IMR-90 (cell line): ENCODE measurements around the gene OPRL1.

Source experiments
- CEBPB ChIP-seq: IDR thresholded peaks from 2 replicates; pipeline ENCODE4 v1.6.1; 2012; ENCODE audit warnings: low read depth, low read length, improper control_type of control experiment
- CHD1 ChIP-seq: IDR thresholded peaks from 2 replicates; pipeline ENCODE4 v1.6.1; 2012; ENCODE audit warnings: low read depth, low read length, improper control_type of control experiment
- MAFK ChIP-seq: IDR thresholded peaks from 2 replicates; pipeline ENCODE4 v1.6.1; 2012; ENCODE audit warnings: low read depth, low read length, improper control_type of control experiment
- MXI1 ChIP-seq: IDR thresholded peaks from 2 replicates; pipeline ENCODE4 v1.6.1; 2012; ENCODE audit warnings: low read depth, mild to moderate bottlenecking, low read length, moderate library complexity, borderline replicate concordance
- POLR2A ChIP-seq: IDR thresholded peaks from 2 replicates; pipeline ENCODE4 v1.6.1; 2012; ENCODE audit warnings: mild to moderate bottlenecking, low read depth, low read length
- RCOR1 ChIP-seq: IDR thresholded peaks from 2 replicates; pipeline ENCODE4 v1.6.1; 2012; ENCODE audit warnings: mild to moderate bottlenecking, low read length, improper control_type of control experiment; ENCODE audit not compliant: insufficient replicate concordance
- RFX5 ChIP-seq: IDR thresholded peaks from 2 replicates; pipeline ENCODE4 v1.8.0; 2012; ENCODE audit warnings: low read depth, mild to moderate bottlenecking, low read length, moderate library complexity
- SMC3 ChIP-seq: fragments of 150-350 bp; IDR thresholded peaks from 2 replicates; pipeline ENCODE4 v1.6.1; 2016; ENCODE audit warnings: low read depth, mild to moderate bottlenecking, antibody characterized with exemption, low read length, moderate library complexity
- TF ChIP-seq, protein P1 (sequence below): conservative IDR thresholded peaks from 2 replicates; pipeline ENCODE4 v1.5.1; 2012; ENCODE audit warnings: mild to moderate bottlenecking, low read depth, low read length, improper control_type of control experiment
- TF ChIP-seq, protein P2 (sequence below): fragments of 150-350 bp; IDR thresholded peaks from 2 replicates; pipeline ENCODE4 v1.6.1; 2016; ENCODE audit warnings: low read depth, mild to moderate bottlenecking, low read length, moderate library complexity, borderline replicate concordance

DNA sequence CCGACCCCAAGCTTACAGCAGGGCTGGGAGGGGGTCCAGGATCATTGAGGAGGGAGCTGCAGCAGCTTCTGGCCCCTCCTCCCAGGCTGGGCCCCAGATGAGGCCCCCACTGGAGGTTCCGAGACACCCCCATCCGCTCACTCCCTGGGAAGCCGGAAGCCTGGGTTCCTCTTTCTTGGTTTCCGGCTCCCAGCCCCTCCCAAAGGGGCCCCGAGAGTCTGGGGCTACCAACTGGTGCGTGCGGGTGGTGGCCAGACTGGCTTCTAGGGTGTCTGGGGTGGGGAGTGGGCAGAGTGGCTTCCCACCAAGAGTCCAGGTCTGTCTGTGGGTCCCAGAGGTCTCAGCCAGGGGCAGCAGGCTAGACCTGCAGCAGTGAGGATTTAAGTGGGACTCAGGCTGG is 2.8 kb upstream of the OPRL1 start:
- no peak for TF ChIP-seq RFX5
- TF ChIP-seq, protein P1, sequence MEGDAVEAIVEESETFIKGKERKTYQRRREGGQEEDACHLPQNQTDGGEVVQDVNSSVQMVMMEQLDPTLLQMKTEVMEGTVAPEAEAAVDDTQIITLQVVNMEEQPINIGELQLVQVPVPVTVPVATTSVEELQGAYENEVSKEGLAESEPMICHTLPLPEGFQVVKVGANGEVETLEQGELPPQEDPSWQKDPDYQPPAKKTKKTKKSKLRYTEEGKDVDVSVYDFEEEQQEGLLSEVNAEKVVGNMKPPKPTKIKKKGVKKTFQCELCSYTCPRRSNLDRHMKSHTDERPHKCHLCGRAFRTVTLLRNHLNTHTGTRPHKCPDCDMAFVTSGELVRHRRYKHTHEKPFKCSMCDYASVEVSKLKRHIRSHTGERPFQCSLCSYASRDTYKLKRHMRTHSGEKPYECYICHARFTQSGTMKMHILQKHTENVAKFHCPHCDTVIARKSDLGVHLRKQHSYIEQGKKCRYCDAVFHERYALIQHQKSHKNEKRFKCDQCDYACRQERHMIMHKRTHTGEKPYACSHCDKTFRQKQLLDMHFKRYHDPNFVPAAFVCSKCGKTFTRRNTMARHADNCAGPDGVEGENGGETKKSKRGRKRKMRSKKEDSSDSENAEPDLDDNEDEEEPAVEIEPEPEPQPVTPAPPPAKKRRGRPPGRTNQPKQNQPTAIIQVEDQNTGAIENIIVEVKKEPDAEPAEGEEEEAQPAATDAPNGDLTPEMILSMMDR, result no peak
- no peak for TF ChIP-seq POLR2A
- no peak for TF ChIP-seq CEBPB
- no peak for TF ChIP-seq CHD1
- TF ChIP-seq, protein P2, sequence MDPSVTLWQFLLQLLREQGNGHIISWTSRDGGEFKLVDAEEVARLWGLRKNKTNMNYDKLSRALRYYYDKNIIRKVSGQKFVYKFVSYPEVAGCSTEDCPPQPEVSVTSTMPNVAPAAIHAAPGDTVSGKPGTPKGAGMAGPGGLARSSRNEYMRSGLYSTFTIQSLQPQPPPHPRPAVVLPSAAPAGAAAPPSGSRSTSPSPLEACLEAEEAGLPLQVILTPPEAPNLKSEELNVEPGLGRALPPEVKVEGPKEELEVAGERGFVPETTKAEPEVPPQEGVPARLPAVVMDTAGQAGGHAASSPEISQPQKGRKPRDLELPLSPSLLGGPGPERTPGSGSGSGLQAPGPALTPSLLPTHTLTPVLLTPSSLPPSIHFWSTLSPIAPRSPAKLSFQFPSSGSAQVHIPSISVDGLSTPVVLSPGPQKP, result no peak
- TF ChIP-seq MAFK, result no peak
- no peak for TF ChIP-seq MXI1
- TF ChIP-seq SMC3, result no peak
- no peak for TF ChIP-seq RCOR1
